MCF 10A (cell line): Measurements from ENCODE around the gene HOXC11. TPM values are rescaled to one million over a fixed set of nuclear protein-coding genes. Genes with fewer than 3 reads are reported as not detected.

Source experiments
- BruUV-seq: library from RNA; stranded (reverse); fragments of 400-500 nt; replicated peaks from 2 replicates; lab custom pipeline; 2021; lab: Mats Ljungman, UMichigan
- CTCF ChIA-PET: fragments of 300-600 bp; sonication (Branson Sonifier 250); formaldehyde crosslinking; extraction: SDS; loops from one replicate; lab custom pipeline; 2021; ENCODE audit warnings: antibody characterized with exemption, inconsistent platforms; lab: Yijun Ruan, JAX
- POLR2A ChIA-PET: fragments of 300-600, 350-650 bp; sonication (Branson Sonifier 250); formaldehyde crosslinking; extraction: SDS; loops from one replicate; lab custom pipeline; 2020; ENCODE audit warnings: antibody characterized with exemption, inconsistent platforms; lab: Yijun Ruan, JAX
- DNase-seq: peaks from one replicate; pipeline ENCODE4 v3.0.0-alpha.2; 2018; ENCODE audit not compliant: unreplicated experiment
- H3K27ac Mint-ChIP-seq: one replicate; pipeline ENCODE4 v1.8.0; 2022; ENCODE audit warnings: mild to moderate bottlenecking, low read depth, mixed read lengths; ENCODE audit not compliant: unreplicated experiment
- H3K27me3 Mint-ChIP-seq: one replicate; pipeline ENCODE4 v1.8.0; 2022; ENCODE audit warnings: mixed read lengths; ENCODE audit not compliant: insufficient read depth, unreplicated experiment
- H3K36me3 Mint-ChIP-seq: one replicate; pipeline ENCODE4 v1.8.0; 2022; ENCODE audit warnings: mild to moderate bottlenecking, moderate library complexity, mixed read lengths; ENCODE audit not compliant: insufficient read depth, unreplicated experiment
- H3K4me1 Mint-ChIP-seq: one replicate; pipeline ENCODE4 v1.8.0; 2022; ENCODE audit warnings: mixed read lengths; ENCODE audit not compliant: insufficient read depth, unreplicated experiment
- H3K4me3 Mint-ChIP-seq: one replicate; pipeline ENCODE4 v1.8.0; 2022; ENCODE audit warnings: mild to moderate bottlenecking, moderate library complexity, mixed read lengths; ENCODE audit not compliant: unreplicated experiment
- H3K9me3 Mint-ChIP-seq: one replicate; pipeline ENCODE4 v1.8.0; 2022; ENCODE audit warnings: mixed read lengths; ENCODE audit not compliant: unreplicated experiment
- intact Hi-C: fragments of 100-400 bp; cut with micrococcal nuclease; formaldehyde crosslinking; loops from 2 replicates; pipeline ENCODE4 v1.14.1; 2022
- total RNA-seq: library from RNA; stranded (reverse); gene quantifications from 2 replicates; pipeline ENCODE4 v1.2.3, GENCODE V29; 2022
- TF ChIP-seq, protein P1 (sequence below): fragments of 200-600 bp; IDR thresholded peaks from one replicate; pipeline ENCODE4 v1.8.0; 2022; ENCODE audit warnings: antibody characterized with exemption, mild to moderate bottlenecking; ENCODE audit not compliant: unreplicated experiment

The HOXC11 gene
- total RNA-seq, 1 experiment from 2014 or later, result 1.2 TPM

DNA sequence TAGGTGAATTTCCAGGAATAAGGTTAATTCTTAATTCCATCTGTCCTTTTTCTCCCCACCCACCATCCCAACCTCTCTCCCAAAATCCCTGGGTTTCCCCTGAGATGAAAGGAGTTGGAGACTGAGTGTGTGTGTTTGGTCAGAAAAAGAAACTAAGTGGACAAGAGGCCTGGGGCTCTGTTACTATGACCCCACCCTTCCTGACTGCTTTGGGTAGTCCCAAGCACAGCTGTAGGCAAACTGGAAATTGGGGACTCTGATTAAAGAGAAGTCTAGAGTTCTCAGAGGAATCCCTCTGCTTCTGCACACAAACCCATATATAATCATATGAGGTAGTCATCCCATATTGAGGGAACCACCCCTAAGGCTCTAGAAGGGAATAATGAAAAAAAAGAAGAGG is 25.2 kb upstream of the HOXC11 start:
- TF ChIP-seq, protein P1, sequence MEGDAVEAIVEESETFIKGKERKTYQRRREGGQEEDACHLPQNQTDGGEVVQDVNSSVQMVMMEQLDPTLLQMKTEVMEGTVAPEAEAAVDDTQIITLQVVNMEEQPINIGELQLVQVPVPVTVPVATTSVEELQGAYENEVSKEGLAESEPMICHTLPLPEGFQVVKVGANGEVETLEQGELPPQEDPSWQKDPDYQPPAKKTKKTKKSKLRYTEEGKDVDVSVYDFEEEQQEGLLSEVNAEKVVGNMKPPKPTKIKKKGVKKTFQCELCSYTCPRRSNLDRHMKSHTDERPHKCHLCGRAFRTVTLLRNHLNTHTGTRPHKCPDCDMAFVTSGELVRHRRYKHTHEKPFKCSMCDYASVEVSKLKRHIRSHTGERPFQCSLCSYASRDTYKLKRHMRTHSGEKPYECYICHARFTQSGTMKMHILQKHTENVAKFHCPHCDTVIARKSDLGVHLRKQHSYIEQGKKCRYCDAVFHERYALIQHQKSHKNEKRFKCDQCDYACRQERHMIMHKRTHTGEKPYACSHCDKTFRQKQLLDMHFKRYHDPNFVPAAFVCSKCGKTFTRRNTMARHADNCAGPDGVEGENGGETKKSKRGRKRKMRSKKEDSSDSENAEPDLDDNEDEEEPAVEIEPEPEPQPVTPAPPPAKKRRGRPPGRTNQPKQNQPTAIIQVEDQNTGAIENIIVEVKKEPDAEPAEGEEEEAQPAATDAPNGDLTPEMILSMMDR, result no peak
- POLR2A ChIA-PET, result no interaction called here
- Mint-ChIP-seq H3K4me1 (peaks cover 11% of the 10 kb centered on the region), H3K36me3 (peaks cover 19% of the 10 kb centered on the region), H3K9me3 (no peaks in the 10 kb centered on the region), H3K4me3 (no peak overlapping the region), H3K27ac (no peak overlapping the region), H3K27me3 (no peaks in the 10 kb centered on the region)
- CTCF ChIA-PET, result no interaction called here
- BruUV-seq, result no TSS peak
- intact Hi-C loops, result no loop called here
- no peak for DNase-seq

DNA sequence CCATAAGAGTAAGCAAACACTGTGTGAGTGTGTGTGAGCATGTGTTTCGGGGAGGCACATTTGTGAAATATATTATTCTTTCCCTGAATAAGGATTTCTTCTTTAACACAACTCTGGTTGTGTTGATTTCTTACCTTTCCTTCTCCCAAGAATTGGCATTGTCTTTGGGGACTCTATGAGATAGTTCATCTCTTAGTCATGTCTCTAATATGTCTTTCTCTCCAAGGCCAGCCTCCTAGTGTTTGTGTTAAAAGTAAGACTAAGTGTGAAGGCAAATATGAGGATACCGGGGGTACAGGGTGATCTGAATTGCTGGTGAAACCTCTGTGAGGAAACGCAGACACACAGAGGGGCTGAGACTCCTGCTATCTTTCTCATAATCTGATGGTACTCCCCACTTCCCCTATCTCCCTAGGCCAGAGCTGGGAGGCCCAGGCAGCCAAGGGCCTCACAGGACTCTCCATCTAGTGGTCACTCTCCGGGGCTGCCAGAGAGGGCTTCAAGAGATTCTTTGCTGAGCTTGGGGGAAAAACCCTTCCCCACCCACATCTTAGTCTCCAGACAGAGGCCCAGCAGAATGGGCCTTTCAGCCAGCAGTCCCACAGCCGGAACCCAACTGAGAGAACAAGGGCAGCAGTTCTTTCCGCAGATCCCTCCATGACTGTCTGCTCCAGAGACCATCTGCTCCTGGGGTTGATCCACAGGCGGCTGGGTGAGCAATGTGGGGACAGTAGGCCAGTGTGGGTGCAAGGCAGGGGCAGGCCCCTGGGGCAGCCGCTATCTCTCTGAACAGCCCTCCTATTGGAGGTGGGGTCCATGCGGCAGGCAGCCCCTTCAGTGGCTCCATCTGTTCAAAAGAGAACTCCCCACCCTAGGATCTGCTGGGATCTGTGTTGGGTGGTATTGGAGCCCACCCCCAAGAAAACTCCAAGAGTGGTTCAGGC is 24.0 kb upstream of the HOXC11 start:
- Mint-ChIP-seq H3K9me3 (no peaks in the 10 kb centered on the region), H3K36me3 (peaks cover 13% of the 10 kb centered on the region), H3K4me1 (peaks cover 2% of the 10 kb centered on the region), H3K27ac (no peak overlapping the region), H3K27me3 (no peaks in the 10 kb centered on the region), H3K4me3 (no peak overlapping the region)
- POLR2A ChIA-PET, result no interaction called here
- CTCF ChIA-PET, result interaction anchor here (0.6 kb wide), 1 partner anchor 250 kb away, joined by 3 read pairs; no protein-coding TSS in a partner anchor
- TF ChIP-seq, protein P1, result no peak
- DNase-seq, result no peak
- intact Hi-C loops, result no loop called here
- no TSS peak for BruUV-seq

DNA sequence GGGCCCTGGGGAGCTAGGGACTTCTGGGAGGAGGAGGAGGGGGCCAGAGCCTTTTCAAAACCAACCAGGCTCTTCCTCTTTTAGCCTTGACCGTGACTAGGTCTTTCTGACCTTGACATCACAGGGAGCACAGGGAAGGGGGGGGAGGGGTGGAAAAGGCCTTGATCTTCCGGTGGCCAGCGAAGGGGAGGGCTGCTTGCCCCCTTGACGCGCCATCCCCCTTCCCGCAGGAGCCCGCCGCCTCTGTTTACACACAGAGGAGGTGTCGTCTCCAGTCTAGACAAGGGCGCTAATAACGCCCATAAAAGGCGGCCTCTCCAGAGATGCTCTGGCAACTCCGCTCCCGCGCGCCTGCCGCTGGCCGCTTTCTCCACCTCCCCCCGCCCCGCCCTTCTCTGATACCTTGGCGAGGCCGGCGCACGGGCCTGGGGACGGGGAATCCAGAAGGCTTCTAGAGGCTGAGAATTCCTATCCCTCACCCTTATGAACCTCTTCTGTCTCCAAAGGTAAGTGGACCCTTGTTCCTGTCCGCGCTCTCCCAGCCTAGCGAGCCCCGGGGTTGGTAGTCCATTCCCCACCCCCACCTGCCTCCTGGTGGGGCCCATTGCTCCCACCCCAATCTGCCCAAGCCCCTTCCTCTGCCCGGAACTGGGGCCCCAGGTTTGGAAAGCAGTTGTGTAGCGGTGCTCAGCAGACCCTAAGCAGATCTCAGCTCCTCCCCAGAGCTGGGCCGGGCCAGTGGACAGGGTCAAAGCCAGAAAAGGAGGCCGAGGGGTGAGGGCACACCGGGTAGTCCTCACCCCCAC is 23.1 kb upstream of the HOXC11 start:
- no TSS peak for BruUV-seq
- Mint-ChIP-seq H3K36me3 (peaks cover 9% of the 10 kb centered on the region), H3K4me1 (no peaks in the 10 kb centered on the region), H3K4me3 (no peak overlapping the region), H3K9me3 (no peaks in the 10 kb centered on the region), H3K27me3 (no peaks in the 10 kb centered on the region), H3K27ac (no peak overlapping the region)
- intact Hi-C loops, result loop anchor here (1.0 kb wide), 1 partner anchor 180 kb away; no protein-coding TSS in a partner anchor
- CTCF ChIA-PET, result interaction anchor here (0.5 to 0.7 kb wide), 5 partner anchors 131 to 249 kb away, joined by 3 read pairs; no protein-coding TSS in a partner anchor
- TF ChIP-seq, protein P1, result no peak
- POLR2A ChIA-PET, result no interaction called here
- DNase-seq, result no peak

DNA sequence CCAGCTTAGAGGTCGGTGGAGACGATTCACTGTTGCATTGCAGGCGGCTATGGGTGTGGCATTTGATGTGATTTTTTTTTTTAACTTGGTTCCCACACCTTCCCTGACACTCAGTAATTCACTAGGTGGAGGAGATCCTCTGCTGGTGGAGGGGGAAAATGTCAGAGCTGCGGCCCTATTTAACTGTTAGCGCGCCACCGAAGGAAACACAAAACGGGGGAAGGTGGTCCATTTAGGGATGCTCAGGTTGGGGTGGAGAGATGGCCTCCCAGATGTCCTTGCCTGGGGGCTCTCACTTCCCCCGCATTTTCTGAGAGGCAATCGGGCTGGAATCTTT is 22.5 kb upstream of the HOXC11 start:
- Mint-ChIP-seq H3K27ac (no peak overlapping the region), H3K9me3 (no peaks in the 10 kb centered on the region), H3K27me3 (no peaks in the 10 kb centered on the region), H3K4me1 (no peaks in the 10 kb centered on the region), H3K4me3 (no peak overlapping the region), H3K36me3 (peaks cover 4% of the 10 kb centered on the region)
- POLR2A ChIA-PET, result no interaction called here
- peak; percentile 21 for DNase-seq
- BruUV-seq, result no TSS peak
- TF ChIP-seq, protein P1, result no peak
- intact Hi-C loops, result loop anchor here (1.0 kb wide), 1 partner anchor 180 kb away; no protein-coding TSS in a partner anchor
- CTCF ChIA-PET, result interaction anchor here (0.5 to 0.7 kb wide), 3 partner anchors 167 to 234 kb away, joined by 3 read pairs; no protein-coding TSS in a partner anchor
